ENCODE data around the gene FOXO4.

- TF ChIP-seq CTCF (IDR thresholded peaks at IDR 0.05) (no peak), POLR2A (IDR thresholded peaks at IDR 0.05) (no peak)
Measured at GRCh38 chrX:71070531-71070930, 25.1 kb upstream of the FOXO4 start.
